HG03378 (cell line): ENCODE measurements around the gene RSPO3.
"Not testable (repeated sequence)": the region's sequence is repeated elsewhere in the genome, so short reads cannot be mapped to it uniquely, and the experiment has no call there.

Source experiments
- ATAC-seq: cut with Tn5 transposase; IDR thresholded peaks from one replicate; pipeline ENCODE4 v1.9.1; 2021; ENCODE audit warnings: mild to moderate bottlenecking, moderate library complexity; ENCODE audit not compliant: unreplicated experiment

RSPO3 gene

GRCh38 chr6:127201321-127201720, 82.8 kb downstream of the RSPO3 start:
- ATAC-seq, result no peak

GRCh38 chr6:127202676-127203075, 84.2 kb downstream of the RSPO3 start:
- no peak for ATAC-seq

GRCh38 chr6:127204281-127204680, 85.8 kb downstream of the RSPO3 start:
- ATAC-seq, result no peak

- no peak for ATAC-seq
Measured at GRCh38 chr6:127205036-127205435, 86.6 kb downstream of the RSPO3 start.

- ATAC-seq, result no peak
Measured at GRCh38 chr6:127206531-127207095, 88.1 kb downstream of the RSPO3 start.

GRCh38 chr6:127207591-127208120, 89.2 kb downstream of the RSPO3 start:
- no peak for ATAC-seq

- ATAC-seq, result no peak
Measured at GRCh38 chr6:127210725-127211124, 92.3 kb downstream of the RSPO3 start.

- no peak for ATAC-seq
Measured at GRCh38 chr6:127212376-127212775, 93.9 kb downstream of the RSPO3 start.

- not testable (repeated sequence) for ATAC-seq
Measured at GRCh38 chr6:127214032-127214431, 95.6 kb downstream of the RSPO3 start.

- ATAC-seq, result not testable (repeated sequence)
Measured at GRCh38 chr6:127214531-127214930, 96.1 kb downstream of the RSPO3 start.

- ATAC-seq, result no peak
Measured at GRCh38 chr6:127215931-127216330, 97.5 kb downstream of the RSPO3 start.

GRCh38 chr6:127216810-127217789, 98.6 kb downstream of the RSPO3 start:
- no peak for ATAC-seq

- no peak for ATAC-seq
Measured at GRCh38 chr6:127219869-127220268, 101.4 kb downstream of the RSPO3 start.

- ATAC-seq, result no peak
Measured at GRCh38 chr6:127221201-127221600, 102.7 kb downstream of the RSPO3 start.

GRCh38 chr6:127222418-127222817, 103.9 kb downstream of the RSPO3 start:
- ATAC-seq, result no peak

- ATAC-seq, result no peak
Measured at GRCh38 chr6:127225497-127225896, 107.0 kb downstream of the RSPO3 start.

GRCh38 chr6:127233819-127234218, 115.3 kb downstream of the RSPO3 start:
- ATAC-seq, result not testable (repeated sequence)

GRCh38 chr6:127243501-127243900, 125.0 kb downstream of the RSPO3 start:
- no peak for ATAC-seq
